Measurements from ENCODE around the gene SYTL3. TPM values are rescaled to one million over a fixed set of nuclear protein-coding genes. Genes with fewer than 3 reads are reported as not detected.

SYTL3 gene
- total RNA-seq, 1 experiment from 2014 or later: 2.0 TPM

DNA sequence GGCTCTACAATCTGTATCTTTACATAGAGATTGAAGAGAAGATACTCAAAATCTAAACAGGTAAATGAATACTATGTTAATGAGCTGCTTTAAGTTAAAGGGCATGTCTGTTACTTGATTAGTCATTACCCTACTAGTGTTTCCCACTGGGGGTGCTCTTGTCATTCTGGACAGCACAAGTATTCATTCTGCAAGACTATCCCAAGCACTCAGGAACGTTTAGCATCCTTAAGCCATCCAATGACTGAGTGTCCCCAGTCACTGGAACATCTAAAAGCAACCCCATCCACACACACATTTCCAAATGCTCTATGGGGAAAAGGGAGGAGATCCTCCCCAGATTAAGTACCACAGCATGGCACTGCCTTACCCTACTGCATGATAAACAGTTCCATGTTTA is 143.6 kb downstream of the SYTL3 start:
- DNase-seq (ENCODE audit: low spot score): peak; percentile 38

DNA sequence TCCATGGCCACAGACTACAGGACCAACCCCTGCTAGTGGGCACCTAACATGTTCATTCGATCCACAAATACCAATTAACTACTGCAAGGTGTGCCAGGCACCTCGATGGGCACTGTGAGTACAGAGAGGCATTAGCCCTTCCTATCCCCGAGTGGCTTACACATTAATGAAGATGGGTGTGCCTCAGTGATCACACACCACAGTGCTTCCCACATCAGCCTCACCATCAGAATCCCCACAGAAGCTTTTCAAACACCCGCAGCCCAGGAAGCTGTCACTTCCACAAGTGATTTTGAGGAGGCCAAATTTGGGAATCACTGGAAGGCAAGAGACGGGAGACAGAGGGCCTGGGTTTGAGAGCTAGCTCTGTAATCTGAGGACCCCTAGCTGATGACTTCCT is 145.7 kb downstream of the SYTL3 start:
- no peak for DNase-seq (ENCODE audit: low spot score)

DNA sequence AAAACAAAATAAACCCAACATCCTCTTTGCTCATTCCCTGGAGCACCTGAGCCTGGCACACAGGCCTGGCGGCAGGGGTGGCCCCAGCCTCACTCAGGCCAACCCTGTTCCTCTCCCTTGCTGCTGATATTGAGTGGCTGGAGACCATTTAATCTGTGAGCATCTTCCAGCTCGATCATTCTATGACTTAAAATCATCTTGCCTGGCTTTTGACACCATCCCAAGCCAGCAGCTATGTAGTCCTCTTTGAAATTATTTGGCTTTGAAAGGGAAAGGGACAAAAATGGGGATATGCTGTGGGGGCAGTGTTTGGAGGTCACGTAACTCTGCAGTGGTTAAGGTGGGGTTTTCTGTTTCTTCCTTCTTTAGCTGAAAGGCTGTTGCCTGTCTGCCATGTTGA is 146.5 kb downstream of the SYTL3 start:
- no peak for DNase-seq (ENCODE audit: low spot score)

DNA sequence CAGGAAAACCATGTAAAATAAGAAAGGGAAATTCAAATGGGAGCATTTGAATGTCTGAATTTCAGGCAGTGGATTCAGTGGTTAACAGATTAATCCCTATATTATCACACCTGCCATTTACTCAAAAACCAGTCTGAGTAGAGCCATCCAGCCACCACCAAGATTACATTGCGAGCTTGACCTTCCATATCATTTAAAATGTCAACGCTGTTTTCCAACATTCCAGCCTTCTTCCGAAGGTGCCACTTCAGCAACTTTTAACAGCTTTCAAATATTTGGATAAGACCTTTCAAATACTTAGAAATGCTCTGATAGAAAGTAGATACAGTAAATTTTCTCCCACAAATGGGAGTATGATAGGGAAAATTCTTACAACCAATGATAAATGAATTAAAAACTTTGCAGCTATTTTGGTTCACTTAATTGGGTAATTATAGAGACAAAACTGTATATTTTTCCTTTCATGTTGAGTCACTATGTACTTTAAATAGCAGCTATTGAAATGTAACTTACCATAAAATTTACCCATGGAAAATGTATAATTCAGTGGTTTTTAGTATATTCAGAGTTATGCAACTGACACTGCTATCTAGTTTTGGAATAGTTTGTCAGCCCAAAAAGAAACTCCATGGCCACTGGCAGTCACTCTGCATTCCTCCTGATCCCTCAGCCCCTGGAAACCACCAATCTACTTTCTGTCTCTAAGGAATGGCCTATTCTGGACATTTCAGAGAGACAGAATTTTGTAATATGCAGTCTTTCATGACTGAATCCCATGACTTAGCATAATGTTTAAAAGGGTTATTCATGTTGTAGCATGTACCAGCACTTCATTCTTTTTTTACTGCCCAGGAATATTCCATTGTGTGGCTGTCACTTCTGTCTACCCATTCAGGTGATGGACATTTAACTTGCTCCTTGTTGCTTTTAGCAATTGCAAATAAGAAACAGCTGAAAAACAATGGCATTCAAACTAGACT is 147.8 kb downstream of the SYTL3 start:
- DNase-seq (ENCODE audit: low spot score): no peak

DNA sequence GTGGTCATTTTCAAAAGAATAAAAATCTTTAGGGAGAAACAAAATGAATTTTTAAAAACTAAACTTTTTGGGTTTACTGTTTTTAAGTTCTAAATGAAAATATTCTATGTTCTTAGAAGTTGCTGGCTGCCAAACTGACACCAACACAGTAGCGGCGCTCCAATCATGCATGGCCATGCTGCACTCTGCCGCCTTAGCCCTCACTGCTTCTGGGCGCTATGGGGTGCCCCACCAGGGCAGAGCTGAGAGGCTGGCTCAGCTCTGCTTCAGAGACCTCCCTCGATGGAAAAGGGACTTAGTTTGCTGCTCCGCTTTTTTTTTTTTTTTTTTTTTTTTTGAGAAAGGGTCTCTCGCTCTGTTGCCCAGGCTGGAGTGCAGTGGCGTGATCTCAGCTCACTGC is 148.5 kb downstream of the SYTL3 start:
- no peak for DNase-seq (ENCODE audit: low spot score)

DNA sequence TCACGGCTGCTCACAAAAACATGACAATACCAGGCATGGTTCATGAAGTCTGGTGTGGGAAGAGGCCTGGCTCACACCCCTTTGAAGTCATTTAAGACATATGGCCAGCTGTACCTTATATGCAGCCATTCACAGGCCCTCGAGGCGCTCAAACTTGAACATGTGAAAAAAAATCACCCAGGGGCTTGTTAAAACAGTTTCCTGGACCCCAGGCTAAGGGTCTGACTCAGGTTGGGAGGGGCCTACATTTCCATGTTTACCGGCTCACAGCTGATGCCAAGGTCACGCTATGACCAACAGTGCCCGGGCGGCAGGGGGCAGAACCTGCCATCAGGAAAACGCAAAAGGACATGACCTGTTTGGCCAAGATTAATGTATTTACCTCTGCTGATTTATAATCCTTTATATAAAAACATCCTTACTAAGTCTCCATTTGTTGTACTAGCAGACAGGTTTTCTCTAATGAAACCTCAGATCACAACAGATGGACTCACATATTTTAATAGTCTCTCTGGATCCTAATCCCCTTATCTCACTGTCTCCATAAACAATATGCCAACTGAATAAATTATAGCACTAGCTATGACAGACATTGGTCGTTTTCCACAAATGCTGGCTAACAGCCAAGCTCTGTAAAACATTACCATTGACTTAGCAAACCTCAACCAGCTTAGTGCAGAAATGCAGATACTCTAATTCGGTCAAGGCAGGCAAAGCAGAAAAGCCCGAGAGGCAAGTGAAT is 149.4 kb downstream of the SYTL3 start:
- DNase-seq (ENCODE audit: low spot score): peak; percentile 72

DNA sequence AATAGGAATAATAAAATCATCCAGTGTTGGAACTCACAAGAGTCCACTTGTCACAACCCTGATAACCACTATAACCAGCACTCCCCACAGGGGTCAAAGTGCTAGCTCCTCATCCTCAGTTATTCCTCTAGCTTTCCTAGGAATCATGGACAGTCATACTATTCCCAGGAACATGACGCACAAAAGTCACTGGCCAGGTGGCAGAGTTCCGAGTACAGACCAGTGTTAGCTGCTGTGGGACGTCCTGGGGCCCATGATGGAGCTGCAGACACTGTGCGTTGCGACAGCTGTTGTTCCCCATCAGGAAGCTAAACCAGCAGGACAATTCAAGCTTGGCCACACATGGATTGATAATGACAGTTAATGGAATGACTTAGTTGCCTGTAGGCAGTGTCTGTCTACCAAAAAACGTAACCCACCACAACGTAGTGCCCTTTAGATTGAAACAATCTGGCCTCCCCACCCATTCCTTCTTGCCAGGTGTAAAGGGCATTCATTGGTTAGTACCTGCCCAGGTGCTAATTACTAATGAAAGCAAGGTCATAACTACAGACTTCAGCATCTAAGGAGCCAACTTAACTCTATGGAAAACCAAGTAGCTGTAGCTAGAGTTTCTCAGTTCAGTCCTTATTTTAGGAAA is 151.9 kb downstream of the SYTL3 start:
- DNase-seq (ENCODE audit: low spot score): peak; percentile 14

DNA sequence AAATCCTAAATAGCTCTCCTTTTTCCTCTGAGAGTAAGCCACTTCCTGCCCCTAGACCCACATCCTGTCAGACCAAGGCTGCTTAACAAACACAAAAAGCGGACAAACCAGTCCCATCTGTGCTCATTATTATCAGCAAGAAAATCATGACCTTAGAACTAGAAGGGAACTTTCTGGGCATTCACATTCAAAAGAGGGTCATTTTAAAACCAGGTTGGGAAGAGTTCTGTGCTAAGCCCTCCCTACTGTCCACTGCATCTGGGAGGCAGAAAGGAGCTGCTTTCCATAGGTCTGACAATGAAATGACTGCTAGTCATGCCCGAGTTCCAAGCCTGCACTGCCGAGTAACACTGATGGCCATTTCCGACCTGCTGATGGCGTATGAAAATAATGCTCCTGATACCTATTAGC is 153.9 kb downstream of the SYTL3 start:
- DNase-seq (ENCODE audit: low spot score): peak; percentile 28

DNA sequence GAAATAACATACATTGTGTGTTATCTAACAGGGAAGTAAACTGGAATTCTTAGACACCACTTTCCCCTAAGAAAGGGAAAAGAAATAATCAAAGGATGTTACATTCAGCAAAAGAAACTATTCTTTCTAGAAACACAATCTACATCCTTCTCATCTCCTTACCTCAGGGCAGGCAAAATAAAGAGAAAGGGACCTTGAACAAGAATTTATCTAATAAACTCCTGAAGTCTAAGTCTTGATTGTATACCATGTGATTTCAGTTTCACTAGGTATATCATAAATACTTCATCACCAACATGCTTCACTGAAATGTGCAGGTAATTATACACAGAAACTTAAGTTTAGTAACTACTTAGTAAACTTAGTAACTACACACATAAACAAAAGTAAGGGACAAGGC is 154.4 kb downstream of the SYTL3 start:
- no peak for DNase-seq (ENCODE audit: low spot score)

DNA sequence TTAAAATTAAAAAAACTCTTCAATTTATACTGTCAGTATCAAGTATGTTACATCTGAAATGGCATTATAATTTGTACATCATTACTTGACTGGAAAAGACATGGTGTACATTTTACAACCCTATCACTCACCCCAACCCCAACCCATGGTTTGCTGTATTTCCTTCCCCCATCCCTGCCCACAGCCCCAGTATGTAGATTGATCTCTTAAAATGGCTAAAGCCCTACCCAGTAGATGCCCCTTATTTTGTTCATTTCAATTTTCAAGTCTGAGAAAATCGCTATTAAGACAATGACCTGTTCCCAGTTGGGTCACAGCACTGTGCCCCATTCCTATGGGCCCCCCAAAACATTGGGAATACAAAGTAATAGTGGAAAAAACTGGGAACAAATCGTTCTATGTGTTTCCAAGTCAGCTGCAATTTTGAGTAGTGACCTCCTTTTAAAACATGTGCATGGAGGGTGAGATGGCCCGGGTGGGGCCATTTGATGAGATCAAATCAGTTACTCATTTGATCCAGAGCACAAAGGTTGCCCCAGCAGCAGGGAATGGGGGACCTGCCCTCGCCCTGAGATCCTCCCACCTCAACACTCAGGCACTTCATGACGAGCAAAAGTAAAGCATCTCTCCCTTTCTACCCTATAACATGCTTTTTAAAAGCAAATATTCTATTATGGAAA is 156.0 kb downstream of the SYTL3 start:
- no peak for DNase-seq (ENCODE audit: low spot score)

DNA sequence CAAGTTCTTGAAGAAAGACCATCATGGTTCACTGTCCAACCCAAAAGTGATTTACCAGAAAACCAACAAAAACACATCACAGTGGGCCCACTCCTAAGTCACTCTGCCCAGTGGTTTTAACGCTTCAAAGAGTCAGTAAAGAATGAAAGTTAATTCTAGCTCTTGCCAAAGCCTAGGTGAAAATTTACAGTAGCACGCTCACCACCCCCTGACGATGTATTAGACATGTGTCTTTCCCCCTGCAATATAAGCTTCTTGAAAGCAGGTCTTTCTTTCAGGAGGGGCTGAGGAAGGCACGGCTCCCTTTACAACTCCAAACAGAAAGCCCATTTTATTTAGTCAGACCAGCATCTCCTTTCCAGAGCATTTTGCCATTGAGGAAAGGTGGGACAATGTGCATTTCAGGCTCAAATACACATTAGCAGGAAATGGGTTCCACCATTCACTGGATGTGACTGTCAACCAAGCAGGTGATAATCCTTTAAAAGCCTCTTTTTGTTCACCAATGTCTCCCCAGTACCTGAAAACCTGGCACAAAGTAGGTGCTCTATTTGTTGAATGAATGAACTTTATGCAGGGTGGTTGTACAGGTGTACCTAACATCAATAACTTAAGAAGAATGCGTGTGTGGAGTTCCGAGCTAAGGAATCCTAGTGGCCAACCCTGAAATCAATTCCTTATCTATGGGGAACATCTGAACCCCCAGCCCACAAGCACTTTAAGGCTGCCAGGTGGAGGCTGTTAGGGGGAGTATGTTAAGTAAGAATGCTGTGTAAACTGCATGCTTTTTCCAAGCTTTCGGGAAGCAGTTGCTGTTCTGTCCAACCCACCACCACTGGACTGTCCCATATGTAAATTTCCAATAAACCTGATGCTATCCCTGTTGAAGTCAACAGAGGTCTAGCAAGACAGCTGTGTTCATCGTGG is 157.9 kb downstream of the SYTL3 start:
- DNase-seq (ENCODE audit: low spot score): no peak

DNA sequence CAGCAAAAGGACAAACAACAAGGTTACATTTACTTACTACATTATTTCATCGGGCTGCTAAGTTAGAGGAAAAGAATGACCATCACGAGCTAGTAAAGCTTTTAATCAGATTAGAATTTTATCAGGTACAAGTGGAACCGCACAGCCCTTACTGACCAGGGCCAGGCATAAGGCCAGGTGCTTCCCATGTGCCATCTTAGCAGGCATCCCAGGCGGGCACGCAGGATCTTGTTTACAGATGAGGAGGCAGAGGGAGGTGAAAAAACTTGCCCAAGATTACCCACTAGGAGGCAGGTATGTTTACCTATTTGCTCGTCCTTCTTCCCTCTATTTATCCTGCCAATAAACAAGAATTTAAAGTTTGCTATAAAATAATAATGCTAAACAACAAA is 158.6 kb downstream of the SYTL3 start:
- no peak for DNase-seq (ENCODE audit: low spot score)

DNA sequence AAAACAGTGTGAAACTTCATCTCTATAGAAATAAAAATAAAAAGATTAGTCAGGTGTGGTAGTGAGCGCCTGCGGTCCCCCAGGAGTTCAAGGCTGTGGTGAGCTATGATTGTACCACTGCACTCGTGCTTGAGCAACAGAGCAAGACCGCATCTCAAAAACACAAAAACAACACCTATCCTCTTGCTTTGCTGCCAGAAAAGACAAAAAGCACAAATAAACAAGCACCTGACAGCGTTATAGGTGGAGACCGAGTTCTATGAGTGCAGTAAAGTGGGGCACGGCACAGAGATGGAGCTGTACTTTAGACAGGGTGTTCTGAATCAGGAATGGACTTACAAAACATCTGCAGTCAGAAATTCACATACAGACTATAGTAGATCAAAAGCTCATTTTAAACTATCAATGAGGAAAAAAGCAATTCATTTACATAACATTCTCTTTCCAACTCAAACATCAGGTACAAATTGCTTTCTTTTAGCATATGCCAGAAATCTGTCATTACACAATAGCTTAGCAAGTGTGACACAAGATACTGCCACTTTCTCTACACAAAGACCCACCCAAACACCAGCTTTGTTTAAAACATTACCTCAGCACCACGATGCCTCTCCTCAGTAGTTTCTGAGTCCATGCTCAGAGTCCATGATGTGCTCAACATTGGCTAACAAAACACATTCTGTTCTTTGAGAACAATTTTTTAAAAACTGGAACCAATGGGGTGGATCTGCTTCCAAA is 159.3 kb downstream of the SYTL3 start:
- DNase-seq (ENCODE audit: low spot score): no peak

DNA sequence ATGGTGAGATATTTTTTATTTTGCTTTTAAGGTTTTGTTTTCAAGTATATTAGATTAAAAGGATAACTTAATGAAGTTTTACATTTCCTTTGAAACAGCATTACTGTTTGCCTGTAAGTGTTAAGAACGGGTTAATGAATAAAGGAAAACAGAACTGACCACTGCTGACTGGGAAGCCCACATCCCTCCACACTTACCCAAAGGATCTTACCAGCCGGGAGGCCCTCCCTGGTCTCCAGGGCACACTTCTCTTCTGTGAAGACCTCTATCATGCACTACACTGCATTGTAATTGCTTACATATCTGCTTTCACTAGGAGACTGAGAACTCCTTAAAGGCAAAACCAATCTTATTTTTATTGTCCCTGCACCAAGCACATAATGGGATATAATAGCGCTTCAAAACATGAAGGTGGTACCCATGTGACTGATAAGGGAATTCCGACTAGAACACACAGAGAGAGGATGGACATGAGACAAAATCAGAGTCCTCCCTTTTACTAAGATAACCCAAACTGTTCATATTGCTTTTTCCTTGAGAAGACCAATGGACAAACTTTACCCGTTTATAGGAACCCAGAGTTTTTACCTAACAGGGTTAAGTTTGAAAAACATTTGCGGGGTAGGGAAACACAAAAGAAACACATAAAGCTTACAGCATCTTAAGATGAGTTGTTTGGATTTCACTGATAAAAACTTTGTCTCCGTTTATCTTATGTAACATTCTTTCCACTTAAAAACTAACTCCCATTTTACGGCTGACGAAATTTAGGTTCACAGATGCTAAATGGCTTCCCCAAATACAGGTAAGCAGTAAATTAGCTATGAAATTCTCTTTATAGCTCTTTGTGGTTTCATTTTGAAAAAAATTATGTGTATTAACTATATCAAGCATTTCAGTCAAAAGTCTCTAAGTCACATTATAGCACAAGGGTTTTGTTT is 160.6 kb downstream of the SYTL3 start:
- DNase-seq (ENCODE audit: low spot score): no peak

DNA sequence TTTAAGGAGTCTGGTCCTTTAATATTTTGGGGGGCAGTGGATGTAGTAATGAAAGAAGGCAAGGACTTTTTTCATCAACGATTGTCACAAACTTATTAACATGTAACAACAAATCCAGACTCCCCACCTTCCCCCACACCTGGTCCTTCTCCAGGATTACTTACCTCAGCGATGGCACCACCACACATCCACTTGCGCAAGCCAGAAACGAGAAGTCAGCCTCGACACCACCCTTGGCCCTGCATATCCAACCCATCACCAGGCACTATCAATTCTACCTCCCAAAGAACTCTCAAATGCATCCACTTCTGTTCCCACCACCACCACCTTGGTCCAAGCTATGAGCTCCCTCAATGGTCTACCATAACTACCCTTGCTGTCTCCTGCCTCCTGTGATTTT is 162.8 kb downstream of the SYTL3 start:
- DNase-seq (ENCODE audit: low spot score): no peak

DNA sequence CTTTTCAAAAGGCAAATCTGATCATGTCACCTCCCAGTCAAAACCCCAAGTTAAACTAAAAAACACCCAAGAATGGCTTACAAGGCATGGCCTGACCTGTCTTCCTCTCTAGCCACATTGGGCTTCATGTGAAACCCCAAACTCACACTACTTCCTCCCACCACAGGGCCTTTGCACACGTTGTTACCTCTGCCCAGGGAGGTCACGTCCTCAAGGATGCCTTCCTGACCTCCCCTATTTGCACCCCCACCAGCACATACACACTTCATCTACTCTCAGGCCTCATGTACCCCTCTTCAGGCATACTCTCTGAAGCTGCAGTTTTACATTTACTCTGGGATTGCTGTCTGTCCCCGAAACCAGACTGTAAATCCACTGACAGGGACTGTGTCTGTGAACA is 163.2 kb downstream of the SYTL3 start:
- DNase-seq (ENCODE audit: low spot score): no peak

Measured in A172 (cell line).